ENCODE data around the gene DENND1A.

Gene DENND1A

DNA sequence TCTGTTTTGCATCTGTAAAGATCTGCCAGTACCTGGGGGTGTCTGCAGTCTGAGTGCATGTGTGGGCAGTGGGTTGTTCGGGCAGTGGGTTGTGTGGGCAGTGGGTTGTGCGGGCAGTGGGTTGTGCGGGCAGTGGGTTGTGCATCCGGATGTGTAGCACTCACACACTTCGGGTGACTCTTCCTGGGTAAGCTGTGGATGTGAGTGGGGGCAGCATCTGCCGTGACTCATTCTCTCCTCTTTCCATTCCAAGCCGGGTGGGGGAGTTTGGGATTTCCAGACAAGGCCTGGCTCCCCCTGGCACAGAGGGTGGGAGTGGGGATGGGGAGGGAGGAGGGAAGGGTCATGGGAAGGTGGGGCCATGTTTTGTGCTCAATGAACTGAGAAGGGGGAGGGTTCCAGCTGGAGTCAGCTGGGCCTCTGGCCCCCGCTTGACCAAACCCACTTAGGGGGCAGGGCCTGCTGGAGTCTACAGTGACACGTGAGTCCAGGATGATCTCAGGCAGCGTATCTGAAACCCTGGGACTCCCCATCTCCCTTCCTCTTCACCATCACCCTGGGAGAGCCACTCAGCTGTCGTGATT, 565.6 kb downstream of the DENND1A start:
- Histone ChIP-seq H3K9ac (ENCODE audit: low read length) (no peak overlapping the region), H4K8ac (ENCODE audit: low read length) (peak overlapping the region; percentile 7), H3K9me3 (ENCODE audit: control insufficient read depth, low read length) (no peaks in the 10 kb centered on the region), H3K27me3 (ENCODE audit: control insufficient read depth in 1 of 2, insufficient read depth in 1 of 2, low read length in 2 of 2) (peaks cover 7 to 35% of the 10 kb centered on the region in 2 experiments), H3K4me3 (ENCODE audit: insufficient read depth in 1 of 2, low read depth in 1 of 2, low read length in 2 of 2) (no peak overlapping the region), H3K4me2 (ENCODE audit: low read length, poor library complexity, severe bottlenecking) (peak overlapping the region; percentile 14), H3K18ac (ENCODE audit: low read depth in 1 of 2, low read length in 2 of 2) (peak overlapping the region in 1 of 2 experiments; percentile 13), H2AK5ac (ENCODE audit: low read length, severe bottlenecking) (no peak overlapping the region), H3K14ac (ENCODE audit: low read length in 2 of 2) (no peak overlapping the region), H3K36me3 (ENCODE audit: control insufficient read depth in 1 of 2, insufficient read depth in 2 of 2, low read depth in 1 of 2, low read length in 2 of 2) (no peaks in the 10 kb centered on the region), H3K27ac (ENCODE audit: low read length, poor library complexity, severe bottlenecking) (peak overlapping the region; percentile 3), H2AFZ (ENCODE audit: low read depth, low read length) (no peak overlapping the region), H3K23ac (ENCODE audit: low read length in 2 of 2) (no peak overlapping the region), H3K79me1 (replicated peaks; ENCODE audit: low read length, poor library complexity, severe bottlenecking) (no peaks in the 10 kb centered on the region), H2BK120ac (ENCODE audit: low read depth, low read length) (no peak overlapping the region), H3K4me1 (ENCODE audit: control insufficient read depth, insufficient read depth, low read depth, low read length) (peaks cover 55% of the 10 kb centered on the region), H2BK5ac (ENCODE audit: low read depth, low read length, poor library complexity, severe bottlenecking) (no peak overlapping the region), H4K91ac (ENCODE audit: low read length) (peak overlapping the region; percentile 1), H2BK15ac (ENCODE audit: low read depth, poor library complexity, severe bottlenecking) (peak overlapping the region; percentile 37), H3K4ac (ENCODE audit: low read depth in 1 of 2, low read length in 2 of 2) (no peak overlapping the region), H2BK12ac (ENCODE audit: low read length in 2 of 2) (no peak overlapping the region)
- DNase-seq: peak; percentile 87
- 34% methylated on average over 10 of the region's 11 CpGs for WGBS

DNA sequence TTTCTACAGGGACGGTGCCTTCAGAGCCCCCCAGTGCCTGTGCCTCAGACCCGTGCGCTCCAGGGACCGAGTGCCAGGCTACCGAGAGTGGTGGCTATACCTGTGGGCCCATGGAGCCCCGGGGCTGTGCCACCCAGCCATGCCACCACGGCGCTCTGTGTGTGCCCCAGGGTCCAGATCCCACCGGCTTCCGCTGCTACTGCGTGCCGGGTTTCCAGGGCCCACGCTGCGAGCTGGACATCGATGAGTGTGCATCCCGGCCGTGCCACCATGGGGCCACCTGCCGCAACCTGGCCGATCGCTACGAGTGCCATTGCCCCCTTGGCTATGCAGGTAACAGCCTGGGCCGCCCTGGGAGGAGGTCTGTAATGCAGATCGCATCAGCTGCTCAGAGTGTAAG, 567.1 kb downstream of the DENND1A start:
- H2AFZ ChIP-seq (ENCODE audit: low read depth, low read length): no peak overlapping the region
- DNase-seq: no peak
- H3K18ac ChIP-seq (ENCODE audit: low read depth in 1 of 2, low read length in 2 of 2): no peak overlapping the region
- H3K36me3 ChIP-seq (ENCODE audit: control insufficient read depth in 1 of 2, insufficient read depth in 2 of 2, low read depth in 1 of 2, low read length in 2 of 2): no peaks in the 10 kb centered on the region
- no peak overlapping the region for H3K4me2 ChIP-seq (ENCODE audit: low read length, poor library complexity, severe bottlenecking)
- no peak overlapping the region for H2BK15ac ChIP-seq (ENCODE audit: low read depth, poor library complexity, severe bottlenecking)
- no peak overlapping the region for H3K27ac ChIP-seq (ENCODE audit: low read length, poor library complexity, severe bottlenecking)
- no peak overlapping the region for H3K4ac ChIP-seq (ENCODE audit: low read depth in 1 of 2, low read length in 2 of 2)
- H3K79me1 ChIP-seq (replicated peaks; ENCODE audit: low read length, poor library complexity, severe bottlenecking): no peaks in the 10 kb centered on the region
- peaks cover 0 to 21% of the 10 kb centered on the region in 2 experiments for H3K27me3 ChIP-seq (ENCODE audit: control insufficient read depth in 1 of 2, insufficient read depth in 1 of 2, low read length in 2 of 2)
- no peak overlapping the region for H3K23ac ChIP-seq (ENCODE audit: low read length in 2 of 2)
- no peak overlapping the region for H3K4me3 ChIP-seq (ENCODE audit: insufficient read depth in 1 of 2, low read depth in 1 of 2, low read length in 2 of 2)
- H4K8ac ChIP-seq (ENCODE audit: low read length): no peak overlapping the region
- no peaks in the 10 kb centered on the region for H3K9me3 ChIP-seq (ENCODE audit: control insufficient read depth, low read length)
- H3K9ac ChIP-seq (ENCODE audit: low read length): no peak overlapping the region
- H3K14ac ChIP-seq (ENCODE audit: low read length in 2 of 2): peak overlapping the region in 1 of 2 experiments; percentile 31
- H2BK120ac ChIP-seq (ENCODE audit: low read depth, low read length): no peak overlapping the region
- H3K4me1 ChIP-seq (ENCODE audit: control insufficient read depth, insufficient read depth, low read depth, low read length): peaks cover 48% of the 10 kb centered on the region
- H2AK5ac ChIP-seq (ENCODE audit: low read length, severe bottlenecking): peak overlapping the region; percentile 5
- WGBS: 94% methylated on average over 23 of the region's 23 CpGs
- no peak overlapping the region for H2BK5ac ChIP-seq (ENCODE audit: low read depth, low read length, poor library complexity, severe bottlenecking)
- peak overlapping the region in 1 of 2 experiments; percentile 68 for H2BK12ac ChIP-seq (ENCODE audit: low read length in 2 of 2)
- H4K91ac ChIP-seq (ENCODE audit: low read length): peak overlapping the region; percentile 6

DNA sequence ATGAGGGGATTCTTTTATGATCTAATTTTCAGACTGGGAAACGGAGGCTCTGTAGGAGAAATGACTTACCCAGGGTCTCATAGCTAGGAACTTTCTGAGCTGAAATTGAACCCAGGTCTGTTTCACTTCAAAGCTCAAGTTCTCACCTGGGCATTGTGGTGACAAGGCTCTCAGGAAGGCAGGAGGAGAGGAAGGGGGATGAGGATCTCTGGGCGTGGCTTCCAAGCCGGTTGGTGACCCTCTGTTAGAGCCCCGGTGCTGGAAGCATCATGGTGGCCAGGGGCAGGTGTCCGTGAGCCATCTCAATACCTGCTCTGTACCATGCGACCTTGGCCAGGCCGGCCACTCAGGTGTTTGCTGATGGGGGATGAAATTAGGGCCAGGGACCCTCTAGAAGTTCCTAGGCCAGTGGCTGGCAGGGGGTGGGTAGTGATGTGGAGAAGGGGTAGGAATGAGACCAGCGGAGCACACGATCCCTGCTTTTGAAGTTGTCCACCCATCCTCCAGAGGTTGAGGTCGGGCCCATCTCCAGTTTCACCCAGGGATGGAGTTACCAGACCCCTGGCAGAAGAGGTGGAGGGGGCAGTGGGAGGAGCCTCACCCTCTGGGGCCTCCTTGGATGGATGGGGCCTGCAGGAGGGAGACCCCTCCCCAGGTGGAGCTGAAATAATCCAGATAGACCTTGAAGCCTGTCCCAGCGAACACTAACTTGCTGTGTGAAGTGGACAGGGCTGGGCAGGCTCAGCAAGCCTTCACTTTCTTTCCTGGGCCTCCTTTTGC, 568.0 kb downstream of the DENND1A start:
- no peak overlapping the region for H3K14ac ChIP-seq (ENCODE audit: low read length in 2 of 2)
- no peak for DNase-seq
- H4K8ac ChIP-seq (ENCODE audit: low read length): no peak overlapping the region
- peaks cover 51% of the 10 kb centered on the region for H3K4me1 ChIP-seq (ENCODE audit: control insufficient read depth, insufficient read depth, low read depth, low read length)
- peak overlapping the region in 1 of 2 experiments; percentile 35 for H3K18ac ChIP-seq (ENCODE audit: low read depth in 1 of 2, low read length in 2 of 2)
- no peak overlapping the region for H3K4me2 ChIP-seq (ENCODE audit: low read length, poor library complexity, severe bottlenecking)
- H3K4ac ChIP-seq (ENCODE audit: low read depth in 1 of 2, low read length in 2 of 2): no peak overlapping the region
- H3K27me3 ChIP-seq (ENCODE audit: control insufficient read depth in 1 of 2, insufficient read depth in 1 of 2, low read length in 2 of 2): peaks cover 6 to 25% of the 10 kb centered on the region in 2 experiments
- H3K9ac ChIP-seq (ENCODE audit: low read length): no peak overlapping the region
- H3K36me3 ChIP-seq (ENCODE audit: control insufficient read depth in 1 of 2, insufficient read depth in 2 of 2, low read depth in 1 of 2, low read length in 2 of 2): no peaks in the 10 kb centered on the region
- H4K91ac ChIP-seq (ENCODE audit: low read length): peak overlapping the region; percentile 16
- no peak overlapping the region for H3K4me3 ChIP-seq (ENCODE audit: insufficient read depth in 1 of 2, low read depth in 1 of 2, low read length in 2 of 2)
- no peak overlapping the region for H3K27ac ChIP-seq (ENCODE audit: low read length, poor library complexity, severe bottlenecking)
- no peaks in the 10 kb centered on the region for H3K79me1 ChIP-seq (replicated peaks; ENCODE audit: low read length, poor library complexity, severe bottlenecking)
- H2BK120ac ChIP-seq (ENCODE audit: low read depth, low read length): no peak overlapping the region
- no peak overlapping the region for H3K23ac ChIP-seq (ENCODE audit: low read length in 2 of 2)
- H2BK12ac ChIP-seq (ENCODE audit: low read length in 2 of 2): peak overlapping the region in 1 of 2 experiments; percentile 49
- no peak overlapping the region for H2AFZ ChIP-seq (ENCODE audit: low read depth, low read length)
- WGBS: 45% methylated on average over 11 of the region's 11 CpGs
- no peaks in the 10 kb centered on the region for H3K9me3 ChIP-seq (ENCODE audit: control insufficient read depth, low read length)
- H2BK15ac ChIP-seq (ENCODE audit: low read depth, poor library complexity, severe bottlenecking): peak overlapping the region; percentile 76
- peak overlapping the region; percentile 50 for H2AK5ac ChIP-seq (ENCODE audit: low read length, severe bottlenecking)
- no peak overlapping the region for H2BK5ac ChIP-seq (ENCODE audit: low read depth, low read length, poor library complexity, severe bottlenecking)

DNA sequence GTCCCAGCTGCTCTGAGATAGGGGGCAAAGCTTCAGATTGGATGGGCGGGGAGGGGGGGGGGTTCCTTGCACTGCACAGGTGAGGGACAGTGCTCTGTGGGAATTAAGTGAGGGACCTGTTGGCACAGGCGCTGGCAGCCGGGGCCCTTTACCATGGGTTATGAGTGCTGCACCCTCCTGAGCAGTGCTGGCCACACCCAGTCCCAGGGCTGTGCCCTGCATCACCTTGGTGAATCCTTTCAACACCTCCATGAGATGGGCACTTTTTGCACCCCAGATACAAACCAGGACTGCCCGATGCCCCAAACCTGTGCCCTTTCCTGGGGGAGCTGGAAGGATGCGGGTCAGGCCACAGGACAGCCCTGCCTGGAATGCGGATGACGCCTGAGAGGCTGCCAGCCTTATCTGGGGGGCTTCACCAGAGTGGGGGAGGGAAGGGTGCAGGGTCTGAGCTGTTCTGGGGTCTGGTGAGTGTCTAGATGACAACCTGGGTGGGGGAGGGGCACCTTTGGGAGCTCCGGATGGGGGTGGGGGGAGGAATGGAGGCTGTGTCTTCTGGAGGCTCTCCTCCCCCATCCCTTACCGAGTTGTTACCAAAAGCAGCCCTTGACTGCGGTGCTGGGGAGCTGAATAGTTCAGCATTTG, 568.7 kb downstream of the DENND1A start:
- Histone ChIP-seq H3K27ac (ENCODE audit: low read length, poor library complexity, severe bottlenecking) (no peak overlapping the region), H3K9ac (ENCODE audit: low read length) (no peak overlapping the region), H2BK5ac (ENCODE audit: low read depth, low read length, poor library complexity, severe bottlenecking) (no peak overlapping the region), H2BK120ac (ENCODE audit: low read depth, low read length) (no peak overlapping the region), H3K4ac (ENCODE audit: low read depth in 1 of 2, low read length in 2 of 2) (no peak overlapping the region), H2BK15ac (ENCODE audit: low read depth, poor library complexity, severe bottlenecking) (peak overlapping the region; percentile 15), H2BK12ac (ENCODE audit: low read length in 2 of 2) (no peak overlapping the region), H2AK5ac (ENCODE audit: low read length, severe bottlenecking) (no peak overlapping the region), H3K9me3 (ENCODE audit: control insufficient read depth, low read length) (no peaks in the 10 kb centered on the region), H4K91ac (ENCODE audit: low read length) (no peak overlapping the region), H4K8ac (ENCODE audit: low read length) (no peak overlapping the region), H2AFZ (ENCODE audit: low read depth, low read length) (no peak overlapping the region), H3K14ac (ENCODE audit: low read length in 2 of 2) (no peak overlapping the region), H3K23ac (ENCODE audit: low read length in 2 of 2) (no peak overlapping the region), H3K79me1 (replicated peaks; ENCODE audit: low read length, poor library complexity, severe bottlenecking) (no peaks in the 10 kb centered on the region), H3K18ac (ENCODE audit: low read depth in 1 of 2, low read length in 2 of 2) (peak overlapping the region in 1 of 2 experiments; percentile 42), H3K27me3 (ENCODE audit: control insufficient read depth in 1 of 2, insufficient read depth in 1 of 2, low read length in 2 of 2) (peaks cover 13 to 30% of the 10 kb centered on the region in 2 experiments), H3K4me1 (ENCODE audit: control insufficient read depth, insufficient read depth, low read depth, low read length) (peaks cover 56% of the 10 kb centered on the region), H3K36me3 (ENCODE audit: control insufficient read depth in 1 of 2, insufficient read depth in 2 of 2, low read depth in 1 of 2, low read length in 2 of 2) (no peaks in the 10 kb centered on the region), H3K4me3 (ENCODE audit: insufficient read depth in 1 of 2, low read depth in 1 of 2, low read length in 2 of 2) (no peak overlapping the region), H3K4me2 (ENCODE audit: low read length, poor library complexity, severe bottlenecking) (no peak overlapping the region)
- 35% methylated on average over 8 of the region's 10 CpGs for WGBS
- no peak for DNase-seq
